Thyroid gland (tissue), 4 donors: ENCODE measurements around the gene GALNT17. TPM values are rescaled to one million over a fixed set of nuclear protein-coding genes. Genes with fewer than 3 reads are reported as not detected.

Source experiments
- DNase-seq, 2 donors: peaks; one replicate each; pipeline ENCODE4 v3.0.0-alpha.2; 2019
- H3K27ac ChIP-seq, 3 donors: fragments of 200-600 bp; sonication (generic); 1 replicate in 2 of 3; 2 replicates in 1 of 3; pipeline ENCODE4 v1.5.1; 2016 to 2019; ENCODE audit warnings: mild to moderate bottlenecking in 1 of 3, moderate library complexity in 1 of 3
- H3K27me3 ChIP-seq: fragments of 200-600 bp; sonication (generic); one replicate; pipeline ENCODE4 v1.5.1; 2019
- H3K36me3 ChIP-seq, 2 donors: fragments of 200-600 bp; sonication (generic); one replicate each; pipeline ENCODE4 v1.5.1; 2016 to 2019
- H3K4me1 ChIP-seq, 2 donors: fragments of 200-600 bp; sonication (generic); one replicate each; pipeline ENCODE4 v1.5.1; 2017 to 2019
- H3K4me3 ChIP-seq, 3 donors: fragments of 200-600 bp; sonication (generic); replicated peaks in 1 of 3; 1 replicate in 2 of 3; 2 replicates in 1 of 3; pipeline ENCODE4 v1.5.1; 2016; ENCODE audit warnings: mild to moderate bottlenecking in 1 of 3
- H3K9me3 ChIP-seq: fragments of 200-600 bp; sonication (generic); one replicate; pipeline ENCODE4 v1.5.1; 2017
- POLR2A ChIP-seq, 2 donors: fragments of 450-650 bp; IDR thresholded peaks; one replicate each; pipeline ENCODE4 v1.6.1; 2017; ENCODE audit warnings: antibody characterized with exemption in 2 of 2, mild to moderate bottlenecking in 2 of 2, moderate library complexity in 1 of 2
- WGBS, 2 donors: methylation state at CpG; one replicate each; pipeline ENCODE4 v1.1.5; 2017; 5-methylcytosine and 5-hydroxymethylcytosine counted together
- intact Hi-C: fragments of 100-400 bp; cut with DNase I; formaldehyde crosslinking; loops from one replicate; pipeline ENCODE4 v1.15.1; 2023
- total RNA-seq, 4 donors: library from RNA; depleted of rRNA; stranded (reverse); fragments of >200 nt; gene quantifications; one replicate each; pipeline ENCODE4 v1.2.3, GENCODE V29; 2016
- TF ChIP-seq, protein P1 (sequence below), 6 experiments: fragments of 200-600 bp in 3 of 6; fragments of 450-650 bp in 3 of 6; sonication (generic) in 3 of 6; IDR thresholded peaks; one replicate each; pipeline ENCODE4 v1.5.1; 2016 to 2019; ENCODE audit warnings: antibody characterized with exemption in 6 of 6, mild to moderate bottlenecking in 2 of 6, inconsistent platforms in 1 of 6, moderate library complexity in 1 of 6

Gene GALNT17
- total RNA-seq, 4 donors from 2014 or later, result 5.8 to 63.8 (median 37.1) TPM

DNA sequence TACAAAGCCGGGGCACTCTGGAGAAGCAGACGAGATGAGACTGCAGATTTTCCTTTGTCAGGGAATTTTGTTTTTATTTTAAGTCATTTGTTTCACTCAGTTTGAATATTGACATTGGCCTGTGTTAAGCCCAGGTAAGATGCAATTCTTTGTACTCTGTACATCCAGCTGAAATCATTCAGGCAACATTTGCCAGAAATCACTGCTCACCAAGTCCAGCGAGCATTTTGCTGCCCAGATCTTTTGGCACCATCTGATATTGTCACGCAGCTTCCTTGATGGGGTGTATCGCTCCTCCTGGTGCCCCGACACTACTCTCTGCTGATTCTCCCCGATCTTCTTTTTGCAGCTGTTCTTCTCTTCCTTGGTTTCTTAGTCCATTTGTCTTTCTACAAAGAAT lies 261.7 kb downstream of the GALNT17 start:
- no peaks in the 10 kb centered on the region for H3K4me1 ChIP-seq
- H3K36me3 ChIP-seq, result no peaks in the 10 kb centered on the region
- DNase-seq, result no peak
- no peaks in the 10 kb centered on the region for H3K9me3 ChIP-seq
- no peak for TF ChIP-seq POLR2A (IDR thresholded peaks at IDR 0.05)
- TF ChIP-seq, protein P1, sequence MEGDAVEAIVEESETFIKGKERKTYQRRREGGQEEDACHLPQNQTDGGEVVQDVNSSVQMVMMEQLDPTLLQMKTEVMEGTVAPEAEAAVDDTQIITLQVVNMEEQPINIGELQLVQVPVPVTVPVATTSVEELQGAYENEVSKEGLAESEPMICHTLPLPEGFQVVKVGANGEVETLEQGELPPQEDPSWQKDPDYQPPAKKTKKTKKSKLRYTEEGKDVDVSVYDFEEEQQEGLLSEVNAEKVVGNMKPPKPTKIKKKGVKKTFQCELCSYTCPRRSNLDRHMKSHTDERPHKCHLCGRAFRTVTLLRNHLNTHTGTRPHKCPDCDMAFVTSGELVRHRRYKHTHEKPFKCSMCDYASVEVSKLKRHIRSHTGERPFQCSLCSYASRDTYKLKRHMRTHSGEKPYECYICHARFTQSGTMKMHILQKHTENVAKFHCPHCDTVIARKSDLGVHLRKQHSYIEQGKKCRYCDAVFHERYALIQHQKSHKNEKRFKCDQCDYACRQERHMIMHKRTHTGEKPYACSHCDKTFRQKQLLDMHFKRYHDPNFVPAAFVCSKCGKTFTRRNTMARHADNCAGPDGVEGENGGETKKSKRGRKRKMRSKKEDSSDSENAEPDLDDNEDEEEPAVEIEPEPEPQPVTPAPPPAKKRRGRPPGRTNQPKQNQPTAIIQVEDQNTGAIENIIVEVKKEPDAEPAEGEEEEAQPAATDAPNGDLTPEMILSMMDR (IDR thresholded peaks at IDR 0.05), result no peak
- WGBS, 2 donors, result 79 to 90% methylated on average over 7 of the region's 7 CpGs
- H3K27ac ChIP-seq, result no peak overlapping the region
- H3K4me3 ChIP-seq, result no peak overlapping the region
- H3K27me3 ChIP-seq, result no peaks in the 10 kb centered on the region
- intact Hi-C loops, result no loop called here

DNA sequence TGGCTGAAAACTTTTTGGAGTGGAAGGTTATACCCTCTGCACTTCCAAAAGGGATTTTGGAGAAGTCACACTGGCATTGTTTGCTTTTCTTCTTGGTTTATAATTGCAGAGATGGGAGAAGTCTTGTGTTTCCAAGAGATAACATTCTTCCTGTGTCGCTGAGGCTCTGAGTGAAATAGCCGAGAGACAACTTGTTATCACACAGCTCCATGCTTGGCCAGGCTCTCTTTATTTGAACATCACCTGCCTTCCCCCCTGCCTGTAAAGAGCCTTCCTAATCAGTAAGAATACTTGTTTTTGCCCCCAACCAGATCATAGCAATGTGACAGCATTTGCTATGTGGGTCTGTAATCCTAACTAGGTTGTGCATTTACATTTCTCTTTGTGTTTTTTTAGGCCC lies 270.7 kb downstream of the GALNT17 start:
- intact Hi-C loops, result no loop called here
- H3K27me3 ChIP-seq, result no peaks in the 10 kb centered on the region
- no peaks in the 10 kb centered on the region for H3K9me3 ChIP-seq
- no peak overlapping the region for H3K4me3 ChIP-seq
- no peak for DNase-seq
- 64 to 70% methylated on average over 2 of the region's 2 CpGs for WGBS, 2 donors
- H3K27ac ChIP-seq, result no peak overlapping the region
- TF ChIP-seq, protein P1 (IDR thresholded peaks at IDR 0.05), result no peak
- TF ChIP-seq POLR2A (IDR thresholded peaks at IDR 0.05), result no peak
- no peaks in the 10 kb centered on the region for H3K36me3 ChIP-seq
- no peaks in the 10 kb centered on the region for H3K4me1 ChIP-seq

GRCh38 chr7:71403202-71403946 lies 271.4 kb downstream of the GALNT17 start:
- no peaks in the 10 kb centered on the region for H3K9me3 ChIP-seq
- intact Hi-C loops, result no loop called here
- no peaks in the 10 kb centered on the region for H3K36me3 ChIP-seq
- WGBS, 2 donors, result 65 to 72% methylated on average over 16 of the region's 16 CpGs
- H3K27me3 ChIP-seq, result no peaks in the 10 kb centered on the region
- DNase-seq, result no peak
- H3K4me1 ChIP-seq, result no peaks in the 10 kb centered on the region
- no peak overlapping the region for H3K27ac ChIP-seq
- H3K4me3 ChIP-seq, result no peak overlapping the region
- no peak for TF ChIP-seq POLR2A (IDR thresholded peaks at IDR 0.05)
- TF ChIP-seq, protein P1 (IDR thresholded peaks at IDR 0.05), result no peak

- H3K36me3 ChIP-seq, result no peaks in the 10 kb centered on the region
- TF ChIP-seq, protein P1 (IDR thresholded peaks at IDR 0.05), result no peak
- no peak for TF ChIP-seq POLR2A (IDR thresholded peaks at IDR 0.05)
- no peak overlapping the region for H3K4me3 ChIP-seq
- no peaks in the 10 kb centered on the region for H3K4me1 ChIP-seq
- DNase-seq, result no peak
- no peaks in the 10 kb centered on the region for H3K27me3 ChIP-seq
- H3K27ac ChIP-seq, result no peak overlapping the region
- intact Hi-C loops, result no loop called here
- 97 to 100% methylated on average over 2 of the region's 2 CpGs for WGBS, 2 donors
- no peaks in the 10 kb centered on the region for H3K9me3 ChIP-seq
Observed at GRCh38 chr7:71404726-71405345, 272.9 kb downstream of the GALNT17 start.

- H3K4me1 ChIP-seq, result no peaks in the 10 kb centered on the region
- TF ChIP-seq POLR2A (IDR thresholded peaks at IDR 0.05), result no peak
- TF ChIP-seq, protein P1 (IDR thresholded peaks at IDR 0.05), result no peak
- no peaks in the 10 kb centered on the region for H3K9me3 ChIP-seq
- H3K27ac ChIP-seq, result no peak overlapping the region
- H3K27me3 ChIP-seq, result no peaks in the 10 kb centered on the region
- intact Hi-C loops, result no loop called here
- no peak for DNase-seq
- no peaks in the 10 kb centered on the region for H3K36me3 ChIP-seq
- no peak overlapping the region for H3K4me3 ChIP-seq
- 88 to 95% methylated on average over 6 of the region's 6 CpGs for WGBS, 2 donors
Observed at GRCh38 chr7:71408271-71408670, 276.3 kb downstream of the GALNT17 start.
